Ishikawa (cell line): ENCODE measurements around the gene SHC2.
"Not testable (repeated sequence)": the region's sequence is repeated elsewhere in the genome, so short reads cannot be mapped to it uniquely, and the experiment has no call there.

Source experiments
- EGR1 ChIP-seq: IDR thresholded peaks from 2 replicates; pipeline ENCODE4 v1.6.1; 2012
- EP300 ChIP-seq: IDR thresholded peaks from 2 replicates; pipeline ENCODE4 v1.6.1; 2012; ENCODE audit warnings: borderline replicate concordance
- MAX ChIP-seq: IDR thresholded peaks from 2 replicates; pipeline ENCODE4 v1.6.1; 2012
- RAD21 ChIP-seq: IDR thresholded peaks from 2 replicates; pipeline ENCODE4 v1.6.1; 2012; ENCODE audit warnings: low read depth

GRCh38 chr19:427675-428074, 33.2 kb downstream of the SHC2 start:
- TF ChIP-seq RAD21, EGR1, EP300: not testable (repeated sequence)
- peak; percentile 64; the same call in 1 of the 2 replicates for TF ChIP-seq MAX
